Heart left ventricle (tissue), 16 donors: Measurements from ENCODE around the gene FCRLA. TPM values are rescaled to one million over a fixed set of nuclear protein-coding genes. Genes with fewer than 3 reads are reported as not detected.
"Not testable (repeated sequence)": the region's sequence is repeated elsewhere in the genome, so short reads cannot be mapped to it uniquely, and the experiment has no call there.

Source experiments
- ATAC-seq, 4 donors: fragments of 200-7000 bp; cut with Tn5 transposase; one replicate each; pipeline ENCODE4 v1.9.1; 2020 to 2022; ENCODE audit warnings: moderate library complexity in 4 of 4, mild to moderate bottlenecking in 3 of 4, moderate number of reproducible peaks in 1 of 4
- DNase-seq, 5 donors: peaks; one replicate each; pipeline ENCODE4 v3.0.0-alpha.2; 2020
- H3K27ac ChIP-seq, 12 donors: fragments of 200-600 bp; sonication (generic) in 4 of 12; one replicate each; pipeline versions ENCODE4 v1.5.0 to v1.8.0; 2016 to 2022; ENCODE audit warnings: mild to moderate bottlenecking in 2 of 12
- H3K27me3 ChIP-seq, 9 donors: fragments of 200-600 bp; sonication (generic) in 2 of 9; one replicate each; pipeline versions ENCODE4 v1.5.1 to v1.8.0; 2016 to 2022; ENCODE audit warnings: mild to moderate bottlenecking in 3 of 9
- H3K36me3 ChIP-seq, 9 donors: fragments of 200-600 bp; sonication (generic) in 2 of 9; one replicate each; pipeline versions ENCODE4 v1.5.0 to v1.8.0; 2018 to 2022; ENCODE audit warnings: mild to moderate bottlenecking in 2 of 9
- H3K4me1 ChIP-seq, 12 donors: fragments of 200-600 bp; sonication (generic) in 4 of 12; one replicate each; pipeline versions ENCODE4 v1.5.0 to v1.8.0; 2016 to 2022; ENCODE audit warnings: mild to moderate bottlenecking in 3 of 12
- H3K4me3 ChIP-seq, 12 donors: fragments of 200-600 bp; sonication (generic) in 4 of 12; one replicate each; pipeline versions ENCODE4 v1.5.0 to v1.8.0; 2017 to 2022; ENCODE audit warnings: mild to moderate bottlenecking in 9 of 12, moderate library complexity in 4 of 12
- H3K9me3 ChIP-seq, 12 donors: fragments of 200-600 bp; sonication (generic) in 4 of 12; one replicate each; pipeline versions ENCODE4 v1.5.0 to v1.8.0; 2016 to 2022; ENCODE audit warnings: mild to moderate bottlenecking in 1 of 12
- POLR2A ChIP-seq, 2 donors: fragments of 450-650 bp; IDR thresholded peaks; one replicate each; pipeline ENCODE4 v1.6.1; 2017; ENCODE audit warnings: antibody characterized with exemption in 2 of 2, mild to moderate bottlenecking in 2 of 2, moderate library complexity in 2 of 2
- WGBS, 4 donors: extraction: QIAGEN DNeasy Blood & Tissue Kit in 2 of 4; methylation state at CpG; one replicate each; pipeline versions ENCODE4 v1.1.5 to v1.1.7; 2013 to 2018; 5-methylcytosine and 5-hydroxymethylcytosine counted together
- intact Hi-C, 10 donors: fragments of 100-400 bp; cut with DNase I; formaldehyde crosslinking; loops; one replicate each; pipeline versions ENCODE4 v1.11.1 to v1.14.2; 2022
- long read RNA-seq, 3 donors: library from polyadenylated mRNA; unstranded; transcript quantifications; one replicate each; pipeline ENCODE4 v2.0.0, GENCODE V29; 2020 to 2021
- polyA plus RNA-seq, 2 donors: library from polyadenylated mRNA; stranded (reverse); fragments of 200-250 nt; gene quantifications; one replicate each; pipeline ENCODE4 v1.2.3, GENCODE V29; 2013
- total RNA-seq, 9 donors: library from RNA; depleted of rRNA in 2 of 9; stranded (reverse); fragments of >200 nt in 2 of 9; fragmentation: NEBNext Ultra II Directional in 3 of 9; extraction: Animal tissue kit (Norgen Biotek cat#: 25700) in 3 of 9; gene quantifications; one replicate each; pipeline versions ENCODE4 v1.1.0 to v1.2.4, GENCODE V29; 2016 to 2023
- TF ChIP-seq, protein P1 (sequence below), 12 donors: fragments of 200-600 bp; sonication (generic) in 4 of 12; IDR thresholded peaks; one replicate each; pipeline versions ENCODE4 v1.5.0 to v1.8.0; 2018 to 2022; ENCODE audit warnings: antibody characterized with exemption in 12 of 12, mild to moderate bottlenecking in 5 of 12
- donor health status: ischemic (EF 13 %, LVEDD 7.1; RV severe dilation, severe dysfunction).
- donor health status: healthy with polysubstance abuse.
- donor health status: DM: no; HTN: yes; CAD: no.
- donor health status: DM: no; HTN: no; CAD: no.
- donor health status: ischemic (EF 25% LVEDD 6.9; RV normal size, moderate dysfunction).
- donor health status: ischemic (EF 25% LVEDD 5.7; RV mildly dilated, moderate dysfunction).
- donor health status: healthy.
- donor health status: DM: yes; HTN: yes; CAD: no.
- donor health status: ischemic (EF 35%, LVEDD 5.7; RV mildly dilated, moderate dysfunction).
- donor health status: nonischemic (EF 11% LVEDD 7.7; RV severe dilation, severe dysfunction).
- donor health status: DM: yes; HTN: yes; CAD: no.
- donor health status: PGD.
- donor health status: ischemic (EF 29% LVEDD 5.4; RV normal size, mild dysfunction).
- donor health status: nonischemic (EF 23%, LVEDD 6.1; RV moderate dilation, normal function).

The FCRLA gene, protein sequence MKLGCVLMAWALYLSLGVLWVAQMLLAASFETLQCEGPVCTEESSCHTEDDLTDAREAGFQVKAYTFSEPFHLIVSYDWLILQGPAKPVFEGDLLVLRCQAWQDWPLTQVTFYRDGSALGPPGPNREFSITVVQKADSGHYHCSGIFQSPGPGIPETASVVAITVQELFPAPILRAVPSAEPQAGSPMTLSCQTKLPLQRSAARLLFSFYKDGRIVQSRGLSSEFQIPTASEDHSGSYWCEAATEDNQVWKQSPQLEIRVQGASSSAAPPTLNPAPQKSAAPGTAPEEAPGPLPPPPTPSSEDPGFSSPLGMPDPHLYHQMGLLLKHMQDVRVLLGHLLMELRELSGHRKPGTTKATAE
- total RNA-seq (1 to 10 TPM in 1 of 9 donors, under 1 TPM in 2, not detected in 6; 0.20 to 1.0 (median 0.41) TPM), polyA plus RNA-seq (under 1 TPM; 0.11 to 0.23 TPM)
- long read RNA-seq, donor 1 = 0 reads
- long read RNA-seq, donor 2 = 0 reads
- long read RNA-seq, donor 3 = 0 reads

DNA sequence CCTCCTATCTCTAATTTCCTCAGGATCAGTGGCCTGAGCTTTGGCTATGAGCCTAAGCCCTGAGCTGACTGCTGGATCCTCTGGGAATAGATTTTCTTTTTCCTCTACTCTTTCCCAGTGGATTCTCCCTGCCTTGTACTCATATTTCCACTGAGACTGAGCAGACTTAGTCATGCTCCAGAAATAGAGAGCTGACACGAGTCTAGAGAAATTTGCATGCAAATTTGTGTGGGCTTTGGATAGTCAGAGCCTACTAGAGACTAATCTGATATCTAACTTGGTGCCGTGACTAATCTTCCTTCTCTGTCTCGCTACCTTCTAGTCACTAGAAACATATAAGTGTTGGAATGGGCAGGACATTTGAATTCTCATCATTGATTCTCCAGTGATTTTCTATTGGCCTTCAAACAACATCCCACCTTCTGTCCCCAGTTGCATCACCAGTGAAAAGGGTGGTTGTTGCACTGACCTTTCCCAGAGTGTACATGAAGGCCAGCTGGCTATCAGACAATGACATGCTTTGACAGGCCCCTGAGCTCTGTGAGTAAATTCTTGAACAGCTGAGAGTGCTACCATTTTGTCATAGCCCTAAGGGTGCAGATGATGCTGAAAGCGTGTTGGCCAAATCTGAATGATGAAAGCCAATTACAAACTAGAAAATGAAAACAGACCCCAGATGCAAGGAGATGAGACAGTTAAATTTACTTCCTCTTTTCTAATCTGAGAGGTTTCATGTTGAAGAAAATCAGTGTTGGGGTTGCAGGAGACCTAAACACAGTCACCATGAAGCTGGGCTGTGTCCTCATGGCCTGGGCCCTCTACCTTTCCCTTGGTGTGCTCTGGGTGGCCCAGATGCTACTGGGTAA, at the start of gene FCRLA:
TSS of gene FCRLA (plus strand) at position 748 of the 866 bp plus-strand sequence. CDS start at position 784, 36 bp downstream.
- intact Hi-C loops = no loop called here
- H3K9me3 ChIP-seq = no peaks in the 10 kb centered on the region
- peaks cover 0 to 15% (median 0%) of the 10 kb centered on the region in 9 donors for H3K27me3 ChIP-seq
- no peak within 1 kb of the TSS for H3K4me3 ChIP-seq
- H3K27ac ChIP-seq = peak within 1 kb of the TSS in 9 of 12 donors; percentile 0 to 69 (median 61)
- peaks cover 0 to 16% (median 3%) of the 10 kb centered on the region in 12 donors for H3K4me1 ChIP-seq
- ATAC-seq = peak; percentile 67 to 96 (median 93)
- 27 to 38% (median 30%) methylated on average over 4 of the region's 4 CpGs for WGBS, 4 donors
- peak in 2 of 5 donors; percentile 37 to 43 for DNase-seq
- no peak for TF ChIP-seq POLR2A (IDR thresholded peaks at IDR 0.05)
- TF ChIP-seq, protein P1, sequence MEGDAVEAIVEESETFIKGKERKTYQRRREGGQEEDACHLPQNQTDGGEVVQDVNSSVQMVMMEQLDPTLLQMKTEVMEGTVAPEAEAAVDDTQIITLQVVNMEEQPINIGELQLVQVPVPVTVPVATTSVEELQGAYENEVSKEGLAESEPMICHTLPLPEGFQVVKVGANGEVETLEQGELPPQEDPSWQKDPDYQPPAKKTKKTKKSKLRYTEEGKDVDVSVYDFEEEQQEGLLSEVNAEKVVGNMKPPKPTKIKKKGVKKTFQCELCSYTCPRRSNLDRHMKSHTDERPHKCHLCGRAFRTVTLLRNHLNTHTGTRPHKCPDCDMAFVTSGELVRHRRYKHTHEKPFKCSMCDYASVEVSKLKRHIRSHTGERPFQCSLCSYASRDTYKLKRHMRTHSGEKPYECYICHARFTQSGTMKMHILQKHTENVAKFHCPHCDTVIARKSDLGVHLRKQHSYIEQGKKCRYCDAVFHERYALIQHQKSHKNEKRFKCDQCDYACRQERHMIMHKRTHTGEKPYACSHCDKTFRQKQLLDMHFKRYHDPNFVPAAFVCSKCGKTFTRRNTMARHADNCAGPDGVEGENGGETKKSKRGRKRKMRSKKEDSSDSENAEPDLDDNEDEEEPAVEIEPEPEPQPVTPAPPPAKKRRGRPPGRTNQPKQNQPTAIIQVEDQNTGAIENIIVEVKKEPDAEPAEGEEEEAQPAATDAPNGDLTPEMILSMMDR (IDR thresholded peaks at IDR 0.05) = no peak
- no peaks in the 10 kb centered on the region for H3K36me3 ChIP-seq

GRCh38 chr1:161658524-161658923, 48.5 kb upstream of the FCRLA start:
- H3K36me3 ChIP-seq, intact Hi-C loops, H3K9me3 ChIP-seq, H3K4me3 ChIP-seq, H3K4me1 ChIP-seq, DNase-seq, H3K27me3 ChIP-seq, H3K27ac ChIP-seq: not testable (repeated sequence)
- ATAC-seq = peak in 2 of 4 donors; percentile 55 to 65

- H3K9me3 ChIP-seq, H3K4me1 ChIP-seq, intact Hi-C loops, DNase-seq, H3K27ac ChIP-seq, H3K4me3 ChIP-seq, H3K27me3 ChIP-seq, H3K36me3 ChIP-seq: not testable (repeated sequence)
- WGBS, 4 donors = 47 to 49% methylated on average over 3 of the region's 9 CpGs; no CpG with 5 or more reads in 2 of the 4 donors
- peak in 2 of 4 donors; percentile 13 to 33 for ATAC-seq
Measured at GRCh38 chr1:161661660-161662311, 45.2 kb upstream of the FCRLA start.

- not testable (repeated sequence) for H3K4me1 ChIP-seq
- whole genome bisulfite sequencing, 4 donors = no CpG with 5 or more reads among the region's 4 CpGs
- peak; percentile 34 to 60 (median 44) for ATAC-seq
Measured at GRCh38 chr1:161662684-161663339, 44.2 kb upstream of the FCRLA start, which contains the start of gene FCGR2B. Gene FCGR2B (plus strand): TSS chr1:161663143. CDS start chr1:161663242, 99 bp downstream.

DNA sequence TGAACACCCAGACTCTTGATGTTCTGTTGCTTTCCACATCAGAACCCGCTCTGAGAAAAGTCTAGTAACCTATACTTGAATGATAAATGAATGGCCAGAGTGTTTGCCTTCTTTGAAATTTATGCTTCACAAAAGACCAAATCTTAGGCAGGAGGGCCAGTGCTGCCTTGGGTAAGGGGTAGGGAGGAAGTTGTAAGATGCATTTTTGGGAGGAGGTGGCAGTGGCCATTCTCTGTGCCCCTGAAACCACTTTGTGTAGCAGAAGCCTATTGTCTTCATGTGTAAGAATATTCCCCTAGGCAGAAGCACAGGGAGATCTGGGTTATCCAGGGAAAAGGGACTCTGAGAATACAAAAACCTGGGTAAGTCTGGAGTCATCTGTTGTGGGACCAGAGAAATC, 43.5 kb upstream of the FCRLA start:
- H3K27ac ChIP-seq, H3K27me3 ChIP-seq, DNase-seq, intact Hi-C loops, H3K36me3 ChIP-seq, H3K4me1 ChIP-seq, H3K9me3 ChIP-seq, ATAC-seq: not testable (repeated sequence)
- WGBS, 4 donors = no CpG with 5 or more reads among the region's 1 CpG
- H3K4me3 ChIP-seq = peak overlapping the region in 1 of 12 donors; percentile 34

More at GRCh38 chr1:161662684-161663339, 44.2 kb upstream of the FCRLA start, which contains the start of gene FCGR2B:
- DNase-seq, H3K27me3 ChIP-seq, H3K27ac ChIP-seq, intact Hi-C loops, H3K9me3 ChIP-seq, H3K36me3 ChIP-seq: not testable (repeated sequence)
- peak within 1 kb of the TSS in 1 of 12 donors; percentile 34 for H3K4me3 ChIP-seq

- WGBS, 4 donors = no CpG with 5 or more reads among the region's 4 CpGs
- H3K36me3 ChIP-seq, H3K4me1 ChIP-seq, intact Hi-C loops, H3K4me3 ChIP-seq, ATAC-seq, H3K27me3 ChIP-seq, H3K27ac ChIP-seq, DNase-seq, H3K9me3 ChIP-seq: not testable (repeated sequence)
Measured at GRCh38 chr1:161664689-161665088, 42.3 kb upstream of the FCRLA start.

GRCh38 chr1:161671045-161672020, 35.7 kb upstream of the FCRLA start:
- DNase-seq, H3K4me1 ChIP-seq, H3K27me3 ChIP-seq, H3K4me3 ChIP-seq, H3K36me3 ChIP-seq, H3K9me3 ChIP-seq, H3K27ac ChIP-seq, intact Hi-C loops: not testable (repeated sequence)
- ATAC-seq = peak in 1 of 4 donors; percentile 31
- 66 to 72% (median 70%) methylated on average over 7 to 12 of the region's 15 CpGs for WGBS, 4 donors

GRCh38 chr1:161673437-161673836, 33.6 kb upstream of the FCRLA start:
- 87 to 100% (median 90%) methylated on average over 4 to 7 of the region's 7 CpGs for WGBS, 4 donors

More at GRCh38 chr1:161673437-161673836, 33.6 kb upstream of the FCRLA start:
- H3K4me3 ChIP-seq, H3K9me3 ChIP-seq, H3K27me3 ChIP-seq, ATAC-seq, H3K36me3 ChIP-seq, DNase-seq, H3K27ac ChIP-seq, H3K4me1 ChIP-seq, intact Hi-C loops: not testable (repeated sequence)
